A549 treated with ZK216348 at 1 μM for 4 hours (cell line): ENCODE results near the gene ADAMTS6. TPM values are rescaled to one million over a fixed set of nuclear protein-coding genes. Genes with fewer than 3 reads are reported as not detected.

ENCODE experiments used
- total RNA-seq: library from RNA; stranded (reverse); fragments of 200-300 nt; extraction: Qiagen RNA extraction; gene quantifications from 5 replicates; pipeline ENCODE4 v1.2.3, GENCODE V29; 2022; ENCODE audit warnings: low read depth

ADAMTS6 gene
- 0.02 to 0.19 TPM (median 0.11 TPM) in 5 replicates for total RNA-seq

GRCh38 chr5:65481635-65482295 is at the start of gene ADAMTS6:
Gene ADAMTS6, minus strand, starts transcription at chr5:65481920. Its CDS starts 8,247 bp downstream, at chr5:65473673.

Other genes starting within 250 kb of the ADAMTS6 start
- 19.4 to 60.0 TPM (median 32.6 TPM) in 5 replicates for gene CENPK, start 81.2 kb upstream of the ADAMTS6 start, total RNA-seq
- gene PPWD1, start 81.4 kb upstream of the ADAMTS6 start, total RNA-seq = 15.9 to 29.1 TPM (median 18.5 TPM) in 5 replicates
- gene TRIM23, start 142.4 kb upstream of the ADAMTS6 start, total RNA-seq = 5.4 to 9.4 TPM (median 6.8 TPM) in 5 replicates
- gene SHLD3, start 143.1 kb upstream of the ADAMTS6 start, total RNA-seq = 1.6 to 3.5 TPM (median 2.1 TPM) in 5 replicates
- gene TRAPPC13, start 143.1 kb upstream of the ADAMTS6 start, total RNA-seq = 9.5 to 20.2 TPM (median 14.7 TPM) in 5 replicates
- gene SGTB, start 240.2 kb upstream of the ADAMTS6 start, total RNA-seq = 4.5 to 9.6 TPM (median 8.1 TPM) in 5 replicates
- gene NLN, start 240.3 kb upstream of the ADAMTS6 start, total RNA-seq = 50.0 to 83.1 TPM (median 69.1 TPM) in 5 replicates